Glutamatergic neuron (in vitro differentiated cells): Measurements from ENCODE around the gene PHC1. TPM values are rescaled to one million over a fixed set of nuclear protein-coding genes. Genes with fewer than 3 reads are reported as not detected.

ENCODE experiments used
- DNase-seq: peaks from one replicate; pipeline ENCODE4 v3.0.0; 2022
- H3K27ac Mint-ChIP-seq: one replicate; pipeline ENCODE4 v1.8.0; 2020; ENCODE audit warnings: mild to moderate bottlenecking, mixed read lengths, inconsistent platforms; ENCODE audit not compliant: unreplicated experiment
- H3K27me3 Mint-ChIP-seq: one replicate; pipeline ENCODE4 v1.8.0; 2020; ENCODE audit warnings: mild to moderate bottlenecking, moderate library complexity, mixed read lengths, inconsistent platforms; ENCODE audit not compliant: unreplicated experiment
- H3K36me3 Mint-ChIP-seq: one replicate; pipeline ENCODE4 v1.8.0; 2020; ENCODE audit warnings: mild to moderate bottlenecking, mixed read lengths, inconsistent platforms; ENCODE audit not compliant: unreplicated experiment
- H3K4me1 Mint-ChIP-seq: one replicate; pipeline ENCODE4 v1.8.0; 2020; ENCODE audit warnings: mild to moderate bottlenecking, low read depth, mixed read lengths, inconsistent platforms; ENCODE audit not compliant: unreplicated experiment
- H3K4me3 Mint-ChIP-seq: one replicate; pipeline ENCODE4 v1.8.0; 2020; ENCODE audit warnings: mild to moderate bottlenecking, mixed read lengths, inconsistent platforms; ENCODE audit not compliant: unreplicated experiment
- H3K9me3 Mint-ChIP-seq: one replicate; pipeline ENCODE4 v1.8.0; 2020; ENCODE audit warnings: mild to moderate bottlenecking, moderate library complexity, mixed read lengths, inconsistent platforms; ENCODE audit not compliant: unreplicated experiment
- total RNA-seq: library from RNA; stranded (reverse); fragmentation: NEBNext Ultra II Directional; extraction: Animal tissue kit (Norgen Biotek cat#: 25700); gene quantifications from one replicate; pipeline ENCODE4 v1.2.1, GENCODE V29; 2021; ENCODE audit not compliant: unreplicated experiment
- TF ChIP-seq, protein P1 (sequence below): fragments of 200-600 bp; sonication (generic); IDR thresholded peaks from one replicate; pipeline ENCODE4 v1.5.0; 2021; ENCODE audit not compliant: partially characterized antibody, unreplicated experiment

The PHC1 gene
- total RNA-seq, 1 donor from 2014 or later: 59.8 TPM

DNA sequence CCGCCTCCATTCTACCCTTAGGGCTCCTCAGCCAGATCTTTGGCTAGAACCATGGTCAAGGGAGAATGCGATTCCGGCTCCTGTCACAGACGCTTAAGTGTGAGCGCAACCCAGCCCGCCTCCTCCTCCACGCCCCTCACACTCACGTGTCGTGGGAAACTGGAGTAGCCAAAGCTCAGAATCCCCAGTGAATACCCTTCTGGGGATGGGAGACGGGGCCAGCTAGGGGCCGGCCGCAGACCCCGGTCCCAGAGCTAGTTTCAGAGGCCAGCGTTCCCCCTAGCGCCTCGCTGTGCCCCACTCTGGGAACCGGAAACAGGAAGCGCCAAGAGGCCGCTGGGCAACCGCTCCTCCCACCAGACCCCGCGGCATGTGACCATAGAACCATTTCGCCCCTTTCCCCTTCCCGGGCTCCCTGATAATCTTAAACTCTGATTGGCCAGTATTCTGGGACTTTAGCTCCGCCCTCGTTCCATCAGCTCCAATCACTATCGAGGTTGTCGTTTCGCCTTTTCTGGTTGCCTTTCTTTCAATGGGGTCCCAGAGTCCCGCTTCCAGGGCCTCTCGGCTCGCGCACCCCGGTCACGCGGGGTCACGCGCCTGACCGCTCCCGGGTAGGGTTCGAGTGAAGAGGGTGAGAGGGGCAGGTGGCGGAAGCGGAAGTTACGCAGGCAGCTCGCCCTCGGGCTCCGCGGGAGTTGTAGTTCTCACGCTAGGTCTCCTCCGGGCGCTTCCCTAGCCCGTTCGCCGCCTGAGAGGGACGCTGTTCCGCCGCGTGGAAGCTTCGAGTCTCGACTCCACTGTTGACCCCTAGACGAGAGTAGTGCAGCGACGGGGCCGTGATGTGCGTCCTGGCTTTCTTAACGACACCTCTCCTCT is 35.3 kb downstream of the PHC1 start, which contains the start of gene M6PR:
Gene M6PR (minus strand): TSS at position 304 of the 879 bp plus-strand sequence. CDS start 3,241 bp downstream, outside the sequence.
- H3K27me3 Mint-ChIP-seq: no peaks in the 10 kb centered on the region
- H3K4me1 Mint-ChIP-seq: peaks cover 7% of the 10 kb centered on the region
- peaks cover 6% of the 10 kb centered on the region for H3K9me3 Mint-ChIP-seq
- TF ChIP-seq, protein P1, sequence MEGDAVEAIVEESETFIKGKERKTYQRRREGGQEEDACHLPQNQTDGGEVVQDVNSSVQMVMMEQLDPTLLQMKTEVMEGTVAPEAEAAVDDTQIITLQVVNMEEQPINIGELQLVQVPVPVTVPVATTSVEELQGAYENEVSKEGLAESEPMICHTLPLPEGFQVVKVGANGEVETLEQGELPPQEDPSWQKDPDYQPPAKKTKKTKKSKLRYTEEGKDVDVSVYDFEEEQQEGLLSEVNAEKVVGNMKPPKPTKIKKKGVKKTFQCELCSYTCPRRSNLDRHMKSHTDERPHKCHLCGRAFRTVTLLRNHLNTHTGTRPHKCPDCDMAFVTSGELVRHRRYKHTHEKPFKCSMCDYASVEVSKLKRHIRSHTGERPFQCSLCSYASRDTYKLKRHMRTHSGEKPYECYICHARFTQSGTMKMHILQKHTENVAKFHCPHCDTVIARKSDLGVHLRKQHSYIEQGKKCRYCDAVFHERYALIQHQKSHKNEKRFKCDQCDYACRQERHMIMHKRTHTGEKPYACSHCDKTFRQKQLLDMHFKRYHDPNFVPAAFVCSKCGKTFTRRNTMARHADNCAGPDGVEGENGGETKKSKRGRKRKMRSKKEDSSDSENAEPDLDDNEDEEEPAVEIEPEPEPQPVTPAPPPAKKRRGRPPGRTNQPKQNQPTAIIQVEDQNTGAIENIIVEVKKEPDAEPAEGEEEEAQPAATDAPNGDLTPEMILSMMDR: no peak
- peak within 1 kb of the TSS; percentile 100 for H3K4me3 Mint-ChIP-seq
- H3K27ac Mint-ChIP-seq: peak within 1 kb of the TSS; percentile 92
- H3K36me3 Mint-ChIP-seq: peaks cover 6% of the 10 kb centered on the region
- peak; percentile 92 for DNase-seq

DNA sequence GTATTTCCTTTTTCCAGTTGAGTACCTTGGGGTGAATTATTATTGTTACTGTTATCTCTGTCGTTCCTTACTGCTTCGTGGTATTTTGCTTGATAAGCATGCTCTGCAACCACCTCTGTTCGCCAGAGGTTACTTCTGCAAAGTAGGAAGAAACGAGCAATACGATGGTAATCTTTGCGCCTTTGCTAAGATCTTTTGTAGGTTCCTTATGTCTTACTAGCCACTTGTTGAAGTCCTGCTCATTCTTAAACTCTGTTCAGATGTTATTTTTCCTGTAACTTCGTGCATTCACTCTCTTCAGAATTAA is 35.9 kb downstream of the PHC1 start:
- Mint-ChIP-seq H3K4me3 (peak overlapping the region; percentile 100), H3K9me3 (peaks cover 6% of the 10 kb centered on the region), H3K4me1 (peaks cover 7% of the 10 kb centered on the region), H3K27me3 (no peaks in the 10 kb centered on the region), H3K27ac (peak overlapping the region; percentile 67), H3K36me3 (peaks cover 6% of the 10 kb centered on the region)
- no peak for DNase-seq
- TF ChIP-seq, protein P1: no peak

DNA sequence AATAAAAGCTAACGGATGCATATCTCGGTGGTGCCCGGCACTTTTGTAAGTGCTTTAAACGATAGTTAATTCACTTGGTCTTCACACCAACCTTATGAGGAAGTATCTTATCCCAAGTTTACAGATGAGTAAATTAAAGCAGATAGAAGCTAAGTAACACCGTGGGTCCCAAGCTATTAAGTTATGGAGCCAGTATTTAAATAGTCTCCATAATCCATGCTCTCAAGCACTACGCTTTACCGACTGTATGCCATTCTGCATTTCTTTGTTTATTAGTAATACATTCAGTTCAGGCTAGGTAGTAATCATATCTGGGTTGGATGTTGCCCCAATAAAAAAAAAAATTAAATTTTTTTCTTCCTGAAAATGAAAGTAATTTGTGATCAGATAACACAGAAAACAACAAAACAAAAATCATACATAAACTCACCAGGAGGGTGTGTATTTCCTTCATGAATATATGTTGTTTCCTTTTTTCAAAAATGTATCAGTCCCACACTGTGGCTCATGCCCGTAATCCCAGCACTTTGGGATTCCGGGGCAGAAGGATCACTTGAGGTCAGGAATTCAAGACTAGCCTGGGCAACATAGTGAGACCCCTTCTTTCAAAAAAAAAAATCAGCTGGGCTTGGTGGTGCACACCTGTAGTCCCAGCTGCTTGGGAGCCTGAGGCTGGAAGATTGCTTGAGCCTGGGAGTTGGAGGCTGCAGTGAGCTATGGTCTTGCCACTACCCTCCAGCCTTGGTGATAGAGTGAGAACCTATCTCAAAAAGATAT is 36.6 kb downstream of the PHC1 start:
- H3K4me3 Mint-ChIP-seq: peak overlapping the region; percentile 100
- peaks cover 6% of the 10 kb centered on the region for H3K36me3 Mint-ChIP-seq
- H3K9me3 Mint-ChIP-seq: peaks cover 6% of the 10 kb centered on the region
- no peaks in the 10 kb centered on the region for H3K27me3 Mint-ChIP-seq
- no peak for DNase-seq
- TF ChIP-seq, protein P1: no peak
- peak overlapping the region; percentile 67 for H3K27ac Mint-ChIP-seq
- H3K4me1 Mint-ChIP-seq: peaks cover 7% of the 10 kb centered on the region

DNA sequence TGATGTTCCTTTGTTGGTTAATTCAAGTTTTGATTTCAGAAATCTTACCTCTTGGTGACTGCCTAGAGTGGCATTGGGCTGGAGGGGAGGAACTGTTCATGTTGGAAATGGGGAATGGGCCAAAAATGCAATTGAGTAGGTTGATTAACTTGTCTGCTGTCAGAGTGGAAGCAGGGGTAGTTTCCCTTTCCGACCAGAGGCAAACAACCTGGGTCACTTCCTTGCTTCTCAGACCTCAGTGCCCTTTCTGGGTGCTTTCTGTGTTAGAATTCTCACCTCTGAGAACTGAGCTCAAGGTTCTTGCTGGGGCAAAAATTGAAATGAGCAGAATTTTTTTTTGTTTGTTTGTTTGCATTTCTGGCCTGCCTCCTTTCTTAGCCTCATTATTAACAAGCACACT is 37.4 kb downstream of the PHC1 start:
- Mint-ChIP-seq H3K9me3 (peaks cover 6% of the 10 kb centered on the region), H3K27me3 (no peaks in the 10 kb centered on the region), H3K4me1 (peaks cover 7% of the 10 kb centered on the region), H3K27ac (no peak overlapping the region), H3K36me3 (peaks cover 6% of the 10 kb centered on the region), H3K4me3 (no peak overlapping the region)
- TF ChIP-seq, protein P1: no peak
- DNase-seq: no peak
